IMR-90 (cell line): ENCODE data around the gene TTLL11. TPM values are rescaled to one million over a fixed set of nuclear protein-coding genes. Genes with fewer than 3 reads are reported as not detected.

Source experiments
- ATAC-seq: fragments of 200-7000 bp; cut with Tn5 transposase; 2 replicates; pipeline ENCODE4 v1.9.1; 2020; ENCODE audit warnings: low read depth, mild to moderate bottlenecking, moderate library complexity
- BruUV-seq: library from RNA; stranded (reverse); fragments of 400-500 nt; replicated peaks from 2 replicates; lab custom pipeline; 2021; lab: Mats Ljungman, UMichigan
- CTCF ChIA-PET: fragments of 300-600 bp; formaldehyde crosslinking; extraction: SDS; loops from one replicate; lab custom pipeline; 2021; ENCODE audit warnings: antibody characterized with exemption; lab: Yijun Ruan, JAX
- POLR2A ChIA-PET: fragments of 300-600 bp; sonication (Branson Sonifier 250); formaldehyde crosslinking; loops from one replicate; lab custom pipeline; 2022; ENCODE audit warnings: antibody characterized with exemption; ENCODE audit not compliant: unreplicated experiment; lab: Charles Lee
- DNase-seq: peaks from one replicate; pipeline ENCODE4 v3.0.0; 2013
- H2AFZ ChIP-seq: replicated peaks from 2 replicates; pipeline ENCODE3; 2013; ENCODE audit warnings: low read length, mild to moderate bottlenecking; ENCODE audit not compliant: poor library complexity
- H2AK5ac ChIP-seq: 2 replicates; pipeline ENCODE4 v1.6.1; 2013; ENCODE audit warnings: low read depth, low read length, inconsistent platforms
- H2AK9ac ChIP-seq: replicated peaks from 2 replicates; pipeline ENCODE3; 2013; ENCODE audit warnings: mild to moderate bottlenecking, low read depth, low read length, moderate library complexity; ENCODE audit not compliant: poor library complexity
- H2BK120ac ChIP-seq: 2 replicates; pipeline ENCODE4 v1.6.1; 2013; ENCODE audit warnings: low read depth, low read length, inconsistent platforms
- H2BK15ac ChIP-seq: 3 replicates; pipeline ENCODE4 v1.6.1; 2013; ENCODE audit warnings: low read depth, low read length, inconsistent platforms
- H2BK20ac ChIP-seq: 2 replicates; pipeline ENCODE4 v1.6.1; 2013; ENCODE audit warnings: low read depth, mild to moderate bottlenecking, inconsistent platforms, low read length, moderate library complexity
- H2BK5ac ChIP-seq: 2 replicates; pipeline ENCODE4 v1.6.1; 2013; ENCODE audit warnings: mild to moderate bottlenecking, low read depth, low read length, inconsistent platforms; ENCODE audit not compliant: poor library complexity, severe bottlenecking
- H3K14ac ChIP-seq: replicated peaks from 2 replicates; pipeline ENCODE4 v1.6.1; 2013; ENCODE audit warnings: low read depth, low read length, inconsistent platforms
- H3K18ac ChIP-seq: 2 replicates; pipeline ENCODE4 v1.6.1; 2013; ENCODE audit warnings: low read depth, low read length, control low read depth
- H3K23ac ChIP-seq: 2 replicates; pipeline ENCODE4 v1.6.1; 2013; ENCODE audit warnings: low read depth, low read length, inconsistent platforms
- H3K27ac ChIP-seq: 2 replicates; pipeline ENCODE4 v1.5.1; 2013; ENCODE audit warnings: mild to moderate bottlenecking, control low read depth, low read length; ENCODE audit not compliant: insufficient read depth
- H3K27me3 ChIP-seq: 2 replicates; pipeline ENCODE4 v1.6.1; 2013; ENCODE audit warnings: low read length; ENCODE audit not compliant: control insufficient read depth, insufficient read depth
- H3K36me3 ChIP-seq: 2 replicates; pipeline ENCODE4 v1.6.1; 2013; ENCODE audit warnings: low read length, mixed read lengths; ENCODE audit not compliant: control insufficient read depth, insufficient read depth
- H3K4ac ChIP-seq: 2 replicates; pipeline ENCODE4 v1.6.1; 2013; ENCODE audit warnings: low read depth, low read length, inconsistent platforms
- H3K4me1 ChIP-seq: 2 replicates; pipeline ENCODE4 v1.6.1; 2013; ENCODE audit warnings: low read length, mixed read lengths; ENCODE audit not compliant: control insufficient read depth, insufficient read depth
- H3K4me2 ChIP-seq: 2 replicates; pipeline ENCODE4 v1.6.1; 2013; ENCODE audit warnings: low read depth, mild to moderate bottlenecking, control low read depth, low read length, moderate library complexity
- H3K4me3 ChIP-seq: 2 replicates; pipeline ENCODE4 v1.5.1; 2013; ENCODE audit warnings: low read depth, mild to moderate bottlenecking, control low read depth, low read length, moderate library complexity; ENCODE audit not compliant: insufficient read depth
- H3K56ac ChIP-seq: 2 replicates; pipeline ENCODE4 v1.6.1; 2013; ENCODE audit warnings: low read length, inconsistent platforms; ENCODE audit not compliant: insufficient read depth; ENCODE audit errors: extremely low read depth
- H3K79me1 ChIP-seq, 2 experiments: 2 replicates each; pipeline ENCODE4 v1.6.1; 2013; ENCODE audit warnings: low read length in 2 of 2, inconsistent platforms in 1 of 2, low read depth in 1 of 2
- H3K9ac ChIP-seq: 2 replicates; pipeline ENCODE4 v1.6.1; 2013; ENCODE audit warnings: low read depth, low read length, control low read depth
- H3K9me1 ChIP-seq: 2 replicates; pipeline ENCODE4 v1.6.1; 2013; ENCODE audit warnings: low read length, inconsistent platforms; ENCODE audit not compliant: insufficient read depth
- H3K9me3 ChIP-seq: 2 replicates; pipeline ENCODE4 v1.6.1; 2013; ENCODE audit warnings: low read length; ENCODE audit not compliant: control insufficient read depth, insufficient read depth
- H4K20me1 ChIP-seq: 2 replicates; pipeline ENCODE4 v1.6.1; 2013; ENCODE audit warnings: low read length, inconsistent platforms; ENCODE audit not compliant: insufficient read depth
- H4K5ac ChIP-seq: 2 replicates; pipeline ENCODE4 v1.6.1; 2013; ENCODE audit warnings: mild to moderate bottlenecking, low read depth, low read length, control low read depth
- H4K8ac ChIP-seq, 2 experiments: 2 replicates each; pipeline ENCODE4 v1.6.1; 2013; ENCODE audit warnings: low read depth in 2 of 2, low read length in 2 of 2, control low read depth in 1 of 2, inconsistent platforms in 1 of 2
- H4K91ac ChIP-seq: 2 replicates; pipeline ENCODE4 v1.6.1; 2013; ENCODE audit warnings: low read depth, low read length, inconsistent platforms; ENCODE audit not compliant: insufficient read depth
- CEBPB ChIP-seq: IDR thresholded peaks from 2 replicates; pipeline ENCODE4 v1.6.1; 2012; ENCODE audit warnings: low read depth, low read length, improper control_type of control experiment
- CHD1 ChIP-seq: IDR thresholded peaks from 2 replicates; pipeline ENCODE4 v1.6.1; 2012; ENCODE audit warnings: low read depth, low read length, improper control_type of control experiment
- ELK1 ChIP-seq: fragments of 150-350 bp; IDR thresholded peaks from 2 replicates; pipeline ENCODE4 v1.6.1; 2016; ENCODE audit warnings: low read depth, mild to moderate bottlenecking, low read length, moderate library complexity, borderline replicate concordance
- MAZ ChIP-seq: IDR thresholded peaks from 2 replicates; pipeline ENCODE4 v1.6.1; 2012; ENCODE audit warnings: low read depth, mild to moderate bottlenecking, low read length, improper control_type of control experiment, moderate library complexity, borderline replicate concordance
- NFE2L2 ChIP-seq: fragments of 150-350 bp; IDR thresholded peaks from 2 replicates; pipeline ENCODE4 v1.6.1; 2016; ENCODE audit warnings: low read depth, mild to moderate bottlenecking, low read length
- RAD21 ChIP-seq: IDR thresholded peaks from 2 replicates; pipeline ENCODE4 v1.6.1; 2012; ENCODE audit warnings: low read length, improper control_type of control experiment
- RCOR1 ChIP-seq: IDR thresholded peaks from 2 replicates; pipeline ENCODE4 v1.6.1; 2012; ENCODE audit warnings: mild to moderate bottlenecking, low read length, improper control_type of control experiment; ENCODE audit not compliant: insufficient replicate concordance
- RFX5 ChIP-seq: IDR thresholded peaks from 2 replicates; pipeline ENCODE4 v1.8.0; 2012; ENCODE audit warnings: low read depth, mild to moderate bottlenecking, low read length, moderate library complexity
- WGBS, 2 experiments: methylation state at CpG; one replicate each; pipeline versions ENCODE4 v1.1.5 to v1.1.7; 2013; ENCODE audit warnings: missing lambda C conversion rate in 2 of 2; ENCODE audit not compliant: insufficient read length in 1 of 2; ENCODE audit errors: extremely low coverage in 2 of 2; 5-methylcytosine and 5-hydroxymethylcytosine counted together
- dilution Hi-C: fragments of 300-500 bp; cut with HindIII; formaldehyde crosslinking; loops from one replicate; pipeline ENCODE4 v1.14.3; 2018; ENCODE audit warnings: low sequenced_read_pairs; ENCODE audit not compliant: unreplicated experiment
- in situ Hi-C: fragments of 300-500 bp; cut with MboI; formaldehyde crosslinking; loops from 3 replicates; pipeline ENCODE4 v1.14.3; 2019; ENCODE audit warnings: low sequenced_read_pairs, inconsistent platforms, mixed read lengths
- intact Hi-C: fragments of 100-400 bp; cut with micrococcal nuclease; formaldehyde crosslinking; loops from 2 replicates; pipeline ENCODE4 v1.10.0; 2022
- polyA plus RNA-seq, 3 experiments: library from polyadenylated mRNA; depleted of rRNA; stranded (reverse); fragments of >200 nt; gene quantifications; 2 replicates each; pipeline ENCODE4 v1.2.3, GENCODE V29; 2012; ENCODE audit warnings: low replicate concordance in 1 of 3
- total RNA-seq: library from RNA; depleted of rRNA; stranded (reverse); fragments of >200 nt; gene quantifications from 2 replicates; pipeline ENCODE4 v1.2.3, GENCODE V29; 2012

Gene TTLL11
- total and polyA plus RNA-seq, 2 of the 4 experiments (the other 2 are of a cell fraction), result 2.0 to 4.6 TPM

- CTCF ChIA-PET, result no interaction called here
- 75% methylated on average over 4 of the region's 10 CpGs; no CpG with 5 or more reads in 1 of the 2 experiments for WGBS, 2 experiments
- H2AK9ac ChIP-seq, result no peak overlapping the region
- H3K23ac ChIP-seq, result no peak overlapping the region
- H4K8ac ChIP-seq, result no peak overlapping the region
- no peak for TF ChIP-seq RFX5
- TF ChIP-seq RCOR1, result no peak
- TF ChIP-seq MAZ, result no peak
- no peak for TF ChIP-seq ELK1
- no peak for TF ChIP-seq RAD21
- no peak for TF ChIP-seq NFE2L2
- TF ChIP-seq CHD1, result no peak
- TF ChIP-seq CEBPB, result no peak
- no peak overlapping the region for H3K14ac ChIP-seq
- in situ Hi-C loops (no loop called here), intact Hi-C loops (no loop called here), dilution Hi-C loops (no loop called here)
- H3K9ac ChIP-seq, result no peak overlapping the region
- BruUV-seq, result no TSS peak
- H3K4me3 ChIP-seq, result no peak overlapping the region
- no peak overlapping the region for H2BK5ac ChIP-seq
- H2AK5ac ChIP-seq, result no peak overlapping the region
- DNase-seq, result no peak
- no peak overlapping the region for H4K91ac ChIP-seq
- H3K18ac ChIP-seq, result no peak overlapping the region
- peaks cover 3% of the 10 kb centered on the region; the same call in 1 of the 2 replicates for H3K4me1 ChIP-seq
- no peak overlapping the region for H2AFZ ChIP-seq
- no peaks in the 10 kb centered on the region for H3K27me3 ChIP-seq
- H2BK20ac ChIP-seq, result no peak overlapping the region
- H4K5ac ChIP-seq, result no peak overlapping the region
- no peak overlapping the region for H2BK120ac ChIP-seq
- no peak overlapping the region for H3K4ac ChIP-seq
- H3K79me1 ChIP-seq, result no peaks in the 10 kb centered on the region
- peaks cover 7% of the 10 kb centered on the region; the same call in 1 of the 2 replicates for H3K9me1 ChIP-seq
- no peak for ATAC-seq
- H2BK15ac ChIP-seq, result no peak overlapping the region
- H3K4me2 ChIP-seq, result no peak overlapping the region
- POLR2A ChIA-PET, result no interaction called here
- H3K56ac ChIP-seq, result no peak overlapping the region
- no peak overlapping the region for H3K27ac ChIP-seq
- H4K20me1 ChIP-seq, result no peaks in the 10 kb centered on the region
- no peaks in the 10 kb centered on the region for H3K9me3 ChIP-seq
- no peaks in the 10 kb centered on the region for H3K36me3 ChIP-seq
Measured at GRCh38 chr9:121870271-121870670, 222.8 kb downstream of the TTLL11 start.
